Peyer's patch (tissue), 4 donors: ENCODE data around the gene SULF2.

Experiments used
- CTCF ChIP-seq, 6 experiments: fragments of 450-650 bp in 4 of 6; fragments of 200-600 bp in 2 of 6; sonication (generic) in 1 of 6; IDR thresholded peaks; one replicate each; pipeline ENCODE4 v1.5.1; 2017 to 2019; ENCODE audit warnings: antibody characterized with exemption in 6 of 6, mild to moderate bottlenecking in 3 of 6, moderate library complexity in 1 of 6
- POLR2A ChIP-seq, 2 donors: fragments of 450-650 bp; IDR thresholded peaks; one replicate each; pipeline ENCODE4 v1.5.1; 2017; ENCODE audit warnings: antibody characterized with exemption in 2 of 2, mild to moderate bottlenecking in 2 of 2, moderate library complexity in 2 of 2

GRCh38 chr20:47802226-47802920 is 17.1 kb upstream of the SULF2 start:
- TF ChIP-seq CTCF (IDR thresholded peaks at IDR 0.05): no peak
- no peak for TF ChIP-seq POLR2A (IDR thresholded peaks at IDR 0.05)
